ENCODE results near the gene TRAK2.

DNA sequence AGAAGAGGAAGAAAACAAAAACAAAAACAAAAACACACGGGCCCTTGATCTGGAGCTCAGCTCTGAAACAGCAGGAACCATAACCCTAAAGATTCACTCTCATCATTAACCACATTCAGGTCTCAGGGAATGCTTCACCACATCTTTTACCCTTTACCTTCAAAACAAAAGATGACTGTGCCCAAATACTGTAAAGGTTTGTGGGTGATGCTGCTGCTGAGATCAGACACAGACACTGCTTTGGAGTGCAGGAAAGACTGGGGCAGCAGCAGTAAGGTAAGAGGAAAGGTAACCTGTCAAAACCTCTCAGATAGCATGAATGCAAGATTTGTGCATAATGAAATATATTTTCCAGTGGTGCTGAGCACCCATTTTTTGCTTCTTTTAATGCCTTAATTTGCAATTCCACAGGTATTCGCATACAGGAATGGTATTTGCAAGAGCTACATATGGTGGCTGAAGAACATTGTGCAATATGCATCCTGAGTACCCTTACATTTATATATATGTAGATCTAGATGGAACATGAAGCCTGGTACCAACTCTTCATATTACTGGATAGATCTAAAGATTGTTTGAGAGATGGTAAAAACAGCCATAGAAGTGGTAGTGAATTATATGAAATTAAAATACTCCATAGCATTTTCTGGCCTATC, 90.1 kb downstream of the TRAK2 start:
- TF ChIP-seq ZNF416 (CRISPR knock-in tag; IDR thresholded peaks at IDR 0.05) = no peak
- no peak for TF ChIP-seq ZNF317 (CRISPR knock-in tag; IDR thresholded peaks at IDR 0.05; ENCODE audit: borderline replicate concordance, low read depth)
- no peak for TF ChIP-seq ZNF423 (CRISPR knock-in tag; IDR thresholded peaks at IDR 0.05)
- TF ChIP-seq, protein P1, sequence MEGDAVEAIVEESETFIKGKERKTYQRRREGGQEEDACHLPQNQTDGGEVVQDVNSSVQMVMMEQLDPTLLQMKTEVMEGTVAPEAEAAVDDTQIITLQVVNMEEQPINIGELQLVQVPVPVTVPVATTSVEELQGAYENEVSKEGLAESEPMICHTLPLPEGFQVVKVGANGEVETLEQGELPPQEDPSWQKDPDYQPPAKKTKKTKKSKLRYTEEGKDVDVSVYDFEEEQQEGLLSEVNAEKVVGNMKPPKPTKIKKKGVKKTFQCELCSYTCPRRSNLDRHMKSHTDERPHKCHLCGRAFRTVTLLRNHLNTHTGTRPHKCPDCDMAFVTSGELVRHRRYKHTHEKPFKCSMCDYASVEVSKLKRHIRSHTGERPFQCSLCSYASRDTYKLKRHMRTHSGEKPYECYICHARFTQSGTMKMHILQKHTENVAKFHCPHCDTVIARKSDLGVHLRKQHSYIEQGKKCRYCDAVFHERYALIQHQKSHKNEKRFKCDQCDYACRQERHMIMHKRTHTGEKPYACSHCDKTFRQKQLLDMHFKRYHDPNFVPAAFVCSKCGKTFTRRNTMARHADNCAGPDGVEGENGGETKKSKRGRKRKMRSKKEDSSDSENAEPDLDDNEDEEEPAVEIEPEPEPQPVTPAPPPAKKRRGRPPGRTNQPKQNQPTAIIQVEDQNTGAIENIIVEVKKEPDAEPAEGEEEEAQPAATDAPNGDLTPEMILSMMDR (IDR thresholded peaks at IDR 0.05) = no peak
- TF ChIP-seq ZBTB21 (CRISPR knock-in tag; IDR thresholded peaks at IDR 0.05; ENCODE audit: borderline replicate concordance) = no peak
- TF ChIP-seq TEAD4 (CRISPR knock-in tag; IDR thresholded peaks at IDR 0.05) = no peak
- no peak for TF ChIP-seq ZNF232 (CRISPR knock-in tag; IDR thresholded peaks at IDR 0.05)
- TF ChIP-seq NR3C1 (CRISPR knock-in tag; conservative IDR thresholded peaks at IDR 0.05; ENCODE audit: low read depth) = no peak
- TF ChIP-seq ERG (CRISPR knock-in tag; IDR thresholded peaks at IDR 0.05) = no peak
- TF ChIP-seq ZNF121 (CRISPR knock-in tag; IDR thresholded peaks at IDR 0.05) = no peak
- no peak for TF ChIP-seq FOXP1 (CRISPR knock-in tag; IDR thresholded peaks at IDR 0.05; ENCODE audit: borderline replicate concordance)
- no peak for TF ChIP-seq CREB1 (CRISPR knock-in tag; IDR thresholded peaks at IDR 0.05)
- no peak for TF ChIP-seq JAZF1 (CRISPR knock-in tag; IDR thresholded peaks at IDR 0.05)
- TF ChIP-seq MAX (CRISPR knock-in tag; IDR thresholded peaks at IDR 0.05) = no peak

Data from WTC11 (cell line).